Central memory CD8-positive, alpha-beta T cell (primary cell): ENCODE results near the gene BUB3.

Source experiments
- ATAC-seq: fragments of 150-1000 bp; cut with Tn5 transposase; replicated peaks from 2 replicates; pipeline ENCODE4 v1.10.0; 2022; ENCODE audit warnings: mild to moderate bottlenecking, moderate FRiP score, moderate number of reproducible peaks; ENCODE audit not compliant: poor library complexity, severe bottlenecking; ENCODE audit errors: extremely low read depth
- DNase-seq, 2 donors: peaks; one replicate each; pipeline ENCODE4 v3.0.0; 2021; ENCODE audit warnings: low spot score in 2 of 2
- H3K27ac Mint-ChIP-seq: one replicate; pipeline ENCODE4 v1.8.0; 2022; ENCODE audit warnings: low read depth, mild to moderate bottlenecking, moderate library complexity, mixed read lengths
- H3K27me3 Mint-ChIP-seq: one replicate; pipeline ENCODE4 v1.8.0; 2022; ENCODE audit warnings: mixed read lengths
- H3K36me3 Mint-ChIP-seq: one replicate; pipeline ENCODE4 v1.8.0; 2022; ENCODE audit warnings: mild to moderate bottlenecking, moderate library complexity, mixed read lengths; ENCODE audit not compliant: insufficient read depth
- H3K4me1 Mint-ChIP-seq: one replicate; pipeline ENCODE4 v1.8.0; 2022; ENCODE audit warnings: mixed read lengths
- H3K4me3 Mint-ChIP-seq: one replicate; pipeline ENCODE4 v1.8.0; 2022; ENCODE audit warnings: mild to moderate bottlenecking, moderate library complexity, mixed read lengths
- H3K9me3 Mint-ChIP-seq: one replicate; pipeline ENCODE4 v1.8.0; 2022; ENCODE audit warnings: mixed read lengths

BUB3 gene, protein sequence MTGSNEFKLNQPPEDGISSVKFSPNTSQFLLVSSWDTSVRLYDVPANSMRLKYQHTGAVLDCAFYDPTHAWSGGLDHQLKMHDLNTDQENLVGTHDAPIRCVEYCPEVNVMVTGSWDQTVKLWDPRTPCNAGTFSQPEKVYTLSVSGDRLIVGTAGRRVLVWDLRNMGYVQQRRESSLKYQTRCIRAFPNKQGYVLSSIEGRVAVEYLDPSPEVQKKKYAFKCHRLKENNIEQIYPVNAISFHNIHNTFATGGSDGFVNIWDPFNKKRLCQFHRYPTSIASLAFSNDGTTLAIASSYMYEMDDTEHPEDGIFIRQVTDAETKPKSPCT

GRCh38 chr10:123154092-123154710, at the start of gene BUB3:
BUB3 (plus strand) TSS chr10:123154402; CDS start chr10:123154918, 516 bp downstream.
- Mint-ChIP-seq H3K9me3 (no peaks in the 10 kb centered on the region), H3K36me3 (peaks cover 37% of the 10 kb centered on the region), H3K4me3 (peak within 1 kb of the TSS; percentile 99), H3K4me1 (peaks cover 55% of the 10 kb centered on the region), H3K27me3 (peaks cover 13% of the 10 kb centered on the region), H3K27ac (peak within 1 kb of the TSS; percentile 97)
- DNase-seq (peak; percentile 77 to 88), ATAC-seq (peak; percentile 92)

- H3K4me3 Mint-ChIP-seq = no peak overlapping the region
- DNase-seq (no peak), ATAC-seq (no peak)
- no peaks in the 10 kb centered on the region for H3K4me1 Mint-ChIP-seq
- H3K36me3 Mint-ChIP-seq = no peaks in the 10 kb centered on the region
- no peak overlapping the region for H3K27ac Mint-ChIP-seq
- no peaks in the 10 kb centered on the region for H3K9me3 Mint-ChIP-seq
- H3K27me3 Mint-ChIP-seq = peaks cover 54% of the 10 kb centered on the region
Measured at GRCh38 chr10:123109466-123109865, 44.7 kb upstream of the BUB3 start.

GRCh38 chr10:123117644-123118417, 36.4 kb upstream of the BUB3 start:
- DNase-seq (no peak), ATAC-seq (no peak)
- H3K4me1 Mint-ChIP-seq = no peaks in the 10 kb centered on the region
- H3K27ac Mint-ChIP-seq = no peak overlapping the region
- H3K36me3 Mint-ChIP-seq = no peaks in the 10 kb centered on the region
- no peaks in the 10 kb centered on the region for H3K9me3 Mint-ChIP-seq
- no peak overlapping the region for H3K4me3 Mint-ChIP-seq
- H3K27me3 Mint-ChIP-seq = peaks cover 65% of the 10 kb centered on the region

GRCh38 chr10:123119081-123119480, 35.1 kb upstream of the BUB3 start:
- Mint-ChIP-seq H3K27ac (no peak overlapping the region), H3K9me3 (no peaks in the 10 kb centered on the region), H3K4me1 (no peaks in the 10 kb centered on the region), H3K27me3 (peaks cover 58% of the 10 kb centered on the region), H3K36me3 (no peaks in the 10 kb centered on the region), H3K4me3 (no peak overlapping the region)
- no peak for DNase-seq
- ATAC-seq = no peak

- peaks cover 70% of the 10 kb centered on the region for H3K27me3 Mint-ChIP-seq
- H3K36me3 Mint-ChIP-seq = no peaks in the 10 kb centered on the region
- no peaks in the 10 kb centered on the region for H3K9me3 Mint-ChIP-seq
- H3K27ac Mint-ChIP-seq = no peak overlapping the region
- ATAC-seq (no peak), DNase-seq (no peak)
- H3K4me1 Mint-ChIP-seq = no peaks in the 10 kb centered on the region
- H3K4me3 Mint-ChIP-seq = no peak overlapping the region
Measured at GRCh38 chr10:123126246-123126645, 28.0 kb upstream of the BUB3 start.

GRCh38 chr10:123129618-123130271, 24.5 kb upstream of the BUB3 start:
- Mint-ChIP-seq H3K27ac (no peak overlapping the region), H3K36me3 (peaks cover 5% of the 10 kb centered on the region), H3K27me3 (peaks cover 96% of the 10 kb centered on the region), H3K9me3 (no peaks in the 10 kb centered on the region), H3K4me3 (no peak overlapping the region), H3K4me1 (peaks cover 18% of the 10 kb centered on the region)
- no peak for ATAC-seq
- DNase-seq = no peak

DNA sequence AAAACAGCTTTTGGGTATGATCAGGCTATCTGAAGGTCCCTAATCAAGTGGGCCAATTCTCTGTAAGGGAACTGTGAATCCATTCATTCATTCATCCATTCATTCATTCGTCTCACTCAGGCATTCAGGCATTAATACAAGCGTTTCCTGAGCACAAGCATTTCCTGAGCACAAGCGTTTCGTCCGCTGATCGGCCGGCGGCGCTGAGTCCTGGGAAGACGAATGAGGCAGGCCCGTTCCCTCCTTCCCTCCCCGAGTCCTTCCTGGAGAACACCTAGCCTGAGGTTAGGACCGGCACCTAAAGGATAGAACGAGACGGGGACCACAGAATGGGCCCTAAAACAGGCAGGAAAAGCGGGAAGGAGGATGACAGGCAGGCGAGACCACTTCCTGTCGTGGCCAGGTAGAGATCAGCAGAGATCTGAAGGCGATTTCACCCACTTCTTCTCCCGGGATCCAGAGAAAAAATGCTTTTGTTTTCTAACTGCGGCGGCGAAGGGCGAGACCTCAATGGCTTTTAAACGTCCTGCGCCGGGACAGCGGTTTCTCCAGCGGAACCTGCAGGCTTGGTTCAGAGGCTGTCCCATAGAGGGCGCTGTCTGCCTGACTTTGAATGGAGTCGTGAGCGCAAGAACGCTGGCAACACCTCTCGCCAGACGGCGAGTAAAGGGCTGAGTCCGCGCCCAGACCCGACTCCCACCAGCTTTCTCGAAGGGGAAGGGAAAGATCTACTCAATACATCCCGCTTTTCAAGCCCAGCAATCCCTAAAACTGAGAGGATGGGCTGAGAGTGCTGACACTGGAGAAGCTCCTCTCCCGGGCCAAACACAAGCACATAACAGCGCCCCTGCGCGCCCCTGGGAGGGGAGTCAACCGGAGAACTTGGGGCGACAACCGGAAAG, 21.4 kb upstream of the BUB3 start:
- H3K9me3 Mint-ChIP-seq = no peaks in the 10 kb centered on the region
- peaks cover 77% of the 10 kb centered on the region for H3K27me3 Mint-ChIP-seq
- H3K27ac Mint-ChIP-seq = peak overlapping the region; percentile 41
- DNase-seq (peak; percentile 72 to 85), ATAC-seq (peak; percentile 60)
- H3K4me3 Mint-ChIP-seq = peak overlapping the region; percentile 65
- peaks cover 14% of the 10 kb centered on the region for H3K36me3 Mint-ChIP-seq
- peaks cover 28% of the 10 kb centered on the region for H3K4me1 Mint-ChIP-seq

DNA sequence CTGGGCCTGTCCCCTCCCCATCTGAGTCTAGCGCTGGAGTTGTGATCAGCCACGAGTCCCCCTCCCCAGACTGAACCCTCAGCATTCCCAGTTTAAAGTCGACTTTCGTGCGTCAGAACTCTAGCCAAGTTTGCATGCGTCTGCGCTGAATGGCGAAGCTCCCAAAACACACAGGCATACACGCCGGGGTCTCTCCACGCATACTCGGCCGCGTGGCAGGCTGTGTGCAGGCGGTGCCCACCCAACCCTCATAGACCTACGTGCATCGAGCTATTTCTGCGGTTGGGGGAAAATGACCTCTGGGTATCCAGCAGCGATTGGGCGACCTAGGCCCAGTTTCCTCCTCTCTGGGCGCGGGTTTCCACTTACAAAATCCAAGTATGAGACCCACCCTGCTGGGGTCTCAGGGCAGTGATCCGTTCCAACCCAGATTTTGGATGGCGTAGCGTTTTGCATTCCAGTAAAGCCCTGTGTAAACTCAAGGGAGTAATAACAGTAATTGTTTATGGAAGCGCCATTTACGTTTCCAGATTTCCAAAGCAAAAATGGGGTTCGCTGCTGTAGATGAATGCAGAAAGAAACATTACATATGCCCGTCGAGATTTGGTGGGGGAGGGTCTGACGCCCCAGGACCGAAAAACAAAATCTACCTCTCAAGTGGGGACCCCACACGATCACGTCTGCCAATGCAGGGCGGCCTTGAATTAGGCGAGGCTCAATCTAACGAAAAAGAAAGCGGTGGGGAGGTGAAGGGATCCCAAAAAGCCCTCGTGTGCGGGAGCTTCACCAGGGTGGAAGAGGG, 20.5 kb upstream of the BUB3 start:
- ATAC-seq = no peak
- H3K4me3 Mint-ChIP-seq = peak overlapping the region; percentile 58
- H3K27me3 Mint-ChIP-seq = peaks cover 80% of the 10 kb centered on the region
- peaks cover 29% of the 10 kb centered on the region for H3K4me1 Mint-ChIP-seq
- H3K27ac Mint-ChIP-seq = no peak overlapping the region
- no peaks in the 10 kb centered on the region for H3K9me3 Mint-ChIP-seq
- peaks cover 18% of the 10 kb centered on the region for H3K36me3 Mint-ChIP-seq
- no peak for DNase-seq

GRCh38 chr10:123134343-123134914, 19.8 kb upstream of the BUB3 start:
- ATAC-seq (no peak), DNase-seq (no peak)
- H3K27me3 Mint-ChIP-seq = peaks cover 80% of the 10 kb centered on the region
- no peak overlapping the region for H3K27ac Mint-ChIP-seq
- no peaks in the 10 kb centered on the region for H3K9me3 Mint-ChIP-seq
- H3K4me3 Mint-ChIP-seq = peak overlapping the region; percentile 58
- peaks cover 18% of the 10 kb centered on the region for H3K36me3 Mint-ChIP-seq
- peaks cover 36% of the 10 kb centered on the region for H3K4me1 Mint-ChIP-seq

DNA sequence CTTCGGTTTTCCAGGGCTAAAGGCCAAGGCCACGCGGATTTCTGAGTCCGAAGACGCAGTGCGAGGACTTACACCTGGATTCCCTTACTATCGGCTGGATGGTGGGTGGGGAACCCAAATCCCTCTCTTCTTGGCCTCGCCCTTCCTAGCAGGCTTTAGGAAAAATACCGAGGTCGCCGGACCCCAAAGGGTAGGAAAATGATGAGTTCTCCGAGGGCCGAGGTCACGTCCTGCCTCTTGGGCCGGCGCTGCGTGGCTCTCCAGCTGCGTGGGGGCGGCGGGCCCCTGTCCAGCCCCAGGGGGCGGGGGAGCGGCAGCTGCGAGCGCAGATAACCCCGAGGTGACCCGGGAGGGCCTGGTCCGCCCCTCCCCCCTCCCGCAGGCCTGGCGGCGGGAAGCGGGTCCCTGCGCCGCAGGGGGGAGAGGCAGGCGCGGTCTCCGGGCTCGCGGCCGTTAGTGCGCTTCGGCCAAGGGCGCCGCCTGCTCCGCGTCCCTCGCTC, 19.2 kb upstream of the BUB3 start:
- DNase-seq = no peak
- H3K4me1 Mint-ChIP-seq = peaks cover 40% of the 10 kb centered on the region
- no peaks in the 10 kb centered on the region for H3K9me3 Mint-ChIP-seq
- H3K4me3 Mint-ChIP-seq = peak overlapping the region; percentile 58
- no peak overlapping the region for H3K27ac Mint-ChIP-seq
- peaks cover 80% of the 10 kb centered on the region for H3K27me3 Mint-ChIP-seq
- ATAC-seq = no peak
- H3K36me3 Mint-ChIP-seq = peaks cover 19% of the 10 kb centered on the region
